Keratinocyte (primary cell): ENCODE measurements around the gene PLXDC1. TPM values are rescaled to one million over a fixed set of nuclear protein-coding genes. Genes with fewer than 3 reads are reported as not detected.
"Not testable (repeated sequence)": the region's sequence is repeated elsewhere in the genome, so short reads cannot be mapped to it uniquely, and the experiment has no call there.

Experiments used
- DNase-seq: peaks from one replicate; pipeline ENCODE4 v3.0.0-alpha.2; 2011; ENCODE audit warnings: low read depth, missing footprints, low spot score
- FAIRE-seq: peaks from 2 replicates; lab custom pipeline; 2011; peaks lifted over from hg19 to GRCh38; lab: Jason Lieb, UNC
- H2AFZ ChIP-seq: 2 replicates; pipeline ENCODE4 v1.6.0; 2012; ENCODE audit warnings: low read length, control low read depth, inconsistent platforms; ENCODE audit not compliant: control insufficient read depth
- H3K27ac ChIP-seq: 2 replicates; pipeline ENCODE4 v1.5.1; 2011; ENCODE audit warnings: low read length; ENCODE audit not compliant: control insufficient read depth, insufficient read depth
- H3K27me3 ChIP-seq: 3 replicates; pipeline ENCODE4 v1.6.0; 2011; ENCODE audit warnings: low read length; ENCODE audit not compliant: control insufficient read depth, insufficient read depth; ENCODE audit errors: extremely low read depth
- H3K36me3 ChIP-seq, 2 experiments: 2 replicates in 1 of 2; 3 replicates in 1 of 2; pipeline ENCODE4 v1.5.1; 2011; ENCODE audit warnings: low read length in 2 of 2, mild to moderate bottlenecking in 1 of 2; ENCODE audit not compliant: control insufficient read depth in 2 of 2, insufficient read depth in 2 of 2; ENCODE audit errors: extremely low read depth in 1 of 2
- H3K4me1 ChIP-seq: 3 replicates; pipeline ENCODE4 v1.5.1; 2011; ENCODE audit warnings: low read length; ENCODE audit not compliant: control insufficient read depth, insufficient read depth; ENCODE audit errors: extremely low read depth
- H3K4me2 ChIP-seq: 3 replicates; pipeline ENCODE4 v1.6.0; 2011; ENCODE audit warnings: low read depth, low read length; ENCODE audit not compliant: control insufficient read depth, insufficient read depth; ENCODE audit errors: extremely low read depth
- H3K4me3 ChIP-seq, 3 experiments: fragments of 200-600 bp in 1 of 3; sonication (generic) in 1 of 3; 2 replicates in 2 of 3; 3 replicates in 1 of 3; pipeline ENCODE4 v1.5.1; 2011 to 2016; ENCODE audit warnings: low read length in 3 of 3, mild to moderate bottlenecking in 3 of 3, control low read depth in 2 of 3, inconsistent platforms in 1 of 3, low read depth in 1 of 3, mixed read lengths in 1 of 3, mixed run types in 1 of 3, moderate library complexity in 1 of 3; ENCODE audit not compliant: control insufficient read depth in 2 of 3, insufficient read depth in 2 of 3; ENCODE audit errors: extremely low read depth in 1 of 3
- H3K79me2 ChIP-seq: 2 replicates; pipeline ENCODE4 v1.6.0; 2012; ENCODE audit warnings: low read length; ENCODE audit not compliant: control insufficient read depth, insufficient read depth
- H3K9ac ChIP-seq: 3 replicates; pipeline ENCODE4 v1.6.0; 2011; ENCODE audit warnings: low read length; ENCODE audit not compliant: control insufficient read depth, insufficient read depth; ENCODE audit errors: extremely low read depth
- H3K9me1 ChIP-seq: 3 replicates; pipeline ENCODE4 v1.6.0; 2011; ENCODE audit warnings: low read length; ENCODE audit not compliant: control insufficient read depth, insufficient read depth; ENCODE audit errors: extremely low read depth
- H3K9me3 ChIP-seq: 2 replicates; pipeline ENCODE4 v1.5.1; 2012; ENCODE audit warnings: low read depth, low read length; ENCODE audit not compliant: control insufficient read depth
- H4K20me1 ChIP-seq: 3 replicates; pipeline ENCODE4 v1.6.0; 2011; ENCODE audit warnings: low read length; ENCODE audit not compliant: control insufficient read depth, insufficient read depth; ENCODE audit errors: extremely low read depth
- EZH2 ChIP-seq: IDR thresholded peaks from one replicate; pipeline ENCODE4 v1.6.1; 2012; ENCODE audit warnings: inconsistent platforms, mild to moderate bottlenecking, low read length, moderate library complexity
- dilution Hi-C: fragments of 300-500 bp; cut with MboI; formaldehyde crosslinking; loops from one replicate; pipeline ENCODE4 v1.7.0; 2020; ENCODE audit warnings: low sequenced_read_pairs; ENCODE audit not compliant: extremely low pct_ligation_motif_present
- polyA plus RNA-seq, 5 experiments: library from polyadenylated mRNA; depleted of rRNA in 3 of 5; stranded (reverse) in 3 of 5; stranded (forward) in 1 of 5; unstranded in 1 of 5; fragments of >200 nt; gene quantifications; 1 replicate in 1 of 5; 2 replicates in 3 of 5; 3 replicates in 1 of 5; pipeline versions ENCODE4 v1.2.1 to v1.2.3, GENCODE V29; 2011 to 2012; ENCODE audit warnings: missing spikeins in 2 of 5, low read depth in 1 of 5, low replicate concordance in 1 of 5
- TF ChIP-seq, protein P1 (sequence below), 3 experiments: IDR thresholded peaks in 1 of 3; conservative IDR thresholded peaks in 1 of 3; optimal IDR thresholded peaks in 1 of 3; 2 replicates in 2 of 3; 3 replicates in 1 of 3; pipeline versions ENCODE3 to v1.5.1; 2011; ENCODE audit warnings: low read length in 3 of 3, mild to moderate bottlenecking in 3 of 3, moderate library complexity in 2 of 3, control low read depth in 1 of 3, inconsistent platforms in 1 of 3; ENCODE audit not compliant: insufficient read depth in 2 of 3; ENCODE audit errors: extremely low read depth in 1 of 3

Gene PLXDC1
- polyA plus RNA-seq, 1 donor (not counting 4 experiments of a cell fraction or from before 2014, with no cell fraction given): 0.35 TPM

DNA sequence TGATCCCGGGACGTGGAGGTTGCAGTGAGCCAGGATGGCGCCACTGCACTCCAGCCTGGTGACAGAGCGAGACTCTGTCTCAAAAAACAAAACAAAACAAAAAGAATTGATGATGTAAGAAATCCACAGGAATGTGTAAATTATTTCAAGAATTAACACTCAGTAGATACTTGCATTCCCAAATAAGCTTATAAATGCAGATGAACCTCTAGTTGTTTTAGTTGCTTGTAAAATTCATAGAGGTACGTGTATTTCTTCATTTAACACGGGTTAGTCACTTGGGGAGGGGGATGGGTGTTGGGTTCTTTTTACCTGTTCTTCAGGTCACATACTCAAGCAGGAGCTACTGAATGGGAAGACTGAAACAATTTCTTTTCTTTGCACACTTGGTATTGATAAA, 128.5 kb downstream of the PLXDC1 start:
- Histone ChIP-seq H3K9me1 (no peaks in the 10 kb centered on the region), H3K4me2 (no peak overlapping the region), H3K27ac (no peak overlapping the region), H3K27me3 (peaks cover 7% of the 10 kb centered on the region), H3K4me1 (no peaks in the 10 kb centered on the region), H2AFZ (no peak overlapping the region), H3K9me3 (no peaks in the 10 kb centered on the region), H3K79me2 (no peaks in the 10 kb centered on the region), H3K4me3 (no peak overlapping the region), H3K9ac (no peak overlapping the region), H4K20me1 (no peaks in the 10 kb centered on the region), H3K36me3 (no peaks in the 10 kb centered on the region)
- DNase-seq: no peak
- TF ChIP-seq, protein P1, sequence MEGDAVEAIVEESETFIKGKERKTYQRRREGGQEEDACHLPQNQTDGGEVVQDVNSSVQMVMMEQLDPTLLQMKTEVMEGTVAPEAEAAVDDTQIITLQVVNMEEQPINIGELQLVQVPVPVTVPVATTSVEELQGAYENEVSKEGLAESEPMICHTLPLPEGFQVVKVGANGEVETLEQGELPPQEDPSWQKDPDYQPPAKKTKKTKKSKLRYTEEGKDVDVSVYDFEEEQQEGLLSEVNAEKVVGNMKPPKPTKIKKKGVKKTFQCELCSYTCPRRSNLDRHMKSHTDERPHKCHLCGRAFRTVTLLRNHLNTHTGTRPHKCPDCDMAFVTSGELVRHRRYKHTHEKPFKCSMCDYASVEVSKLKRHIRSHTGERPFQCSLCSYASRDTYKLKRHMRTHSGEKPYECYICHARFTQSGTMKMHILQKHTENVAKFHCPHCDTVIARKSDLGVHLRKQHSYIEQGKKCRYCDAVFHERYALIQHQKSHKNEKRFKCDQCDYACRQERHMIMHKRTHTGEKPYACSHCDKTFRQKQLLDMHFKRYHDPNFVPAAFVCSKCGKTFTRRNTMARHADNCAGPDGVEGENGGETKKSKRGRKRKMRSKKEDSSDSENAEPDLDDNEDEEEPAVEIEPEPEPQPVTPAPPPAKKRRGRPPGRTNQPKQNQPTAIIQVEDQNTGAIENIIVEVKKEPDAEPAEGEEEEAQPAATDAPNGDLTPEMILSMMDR (optimal IDR thresholded peaks at IDR 0.05 in 1 of 3, IDR thresholded peaks at IDR 0.05 in 1 of 3, conservative IDR thresholded peaks at IDR 0.05 in 1 of 3; ENCODE audit: extremely low read depth in 1 of 3, insufficient read depth in 2 of 3, low read length in 3 of 3): no peak
- TF ChIP-seq EZH2: no peak
- dilution Hi-C loops: no loop called here
- no peak for FAIRE-seq

DNA sequence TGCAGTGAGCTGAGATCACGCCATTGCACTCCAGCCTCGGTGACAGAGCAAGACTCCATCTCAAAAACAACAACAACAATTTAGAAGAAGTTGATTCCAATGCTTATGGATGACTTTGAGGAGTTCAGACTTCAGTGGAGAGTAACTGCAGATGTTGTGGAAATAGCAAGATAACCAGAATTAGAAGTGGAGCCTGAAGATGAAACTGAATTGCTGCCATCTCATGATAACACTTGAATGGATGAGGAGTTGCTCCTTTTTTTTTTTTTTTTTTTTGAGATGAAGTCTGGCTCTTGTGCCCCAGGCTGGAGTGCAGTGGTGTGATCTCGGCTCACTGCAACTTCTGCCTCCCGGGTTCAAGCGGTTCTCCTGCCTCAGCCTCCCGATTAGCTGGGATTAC, 131.4 kb downstream of the PLXDC1 start:
- dilution Hi-C loops, H4K20me1 ChIP-seq, H3K79me2 ChIP-seq, H3K27ac ChIP-seq, H3K9ac ChIP-seq, H3K4me1 ChIP-seq, H3K4me3 ChIP-seq, DNase-seq, H3K27me3 ChIP-seq, H3K36me3 ChIP-seq, FAIRE-seq, H3K9me1 ChIP-seq, H3K9me3 ChIP-seq, H3K4me2 ChIP-seq, H2AFZ ChIP-seq: not testable (repeated sequence)
